Measurements from ENCODE around the gene BAG2.

GRCh38 chr6:57226221-57226620, 54.1 kb downstream of the BAG2 start:
- no peak for TF ChIP-seq CTCF (conservative IDR thresholded peaks at IDR 0.05; ENCODE audit: low read depth, low read length)
- TF ChIP-seq POLR2A (IDR thresholded peaks at IDR 0.05; ENCODE audit: low read depth, low read length), result no peak
- TF ChIP-seq BHLHE40 (IDR thresholded peaks at IDR 0.05; ENCODE audit: low read depth, low read length), result no peak
- TF ChIP-seq RFX5 (IDR thresholded peaks at IDR 0.05; ENCODE audit: low read depth, low read length), result no peak
- TF ChIP-seq SMC3 (IDR thresholded peaks at IDR 0.05; ENCODE audit: low read depth, low read length), result no peak
- TF ChIP-seq RAD21 (IDR thresholded peaks at IDR 0.05; ENCODE audit: low read length), result no peak
- no peak for TF ChIP-seq CEBPB (IDR thresholded peaks at IDR 0.05; ENCODE audit: low read depth, low read length)
- no peak for TF ChIP-seq MAFK (IDR thresholded peaks at IDR 0.05; ENCODE audit: low read depth, low read length)
- TF ChIP-seq, protein P1, sequence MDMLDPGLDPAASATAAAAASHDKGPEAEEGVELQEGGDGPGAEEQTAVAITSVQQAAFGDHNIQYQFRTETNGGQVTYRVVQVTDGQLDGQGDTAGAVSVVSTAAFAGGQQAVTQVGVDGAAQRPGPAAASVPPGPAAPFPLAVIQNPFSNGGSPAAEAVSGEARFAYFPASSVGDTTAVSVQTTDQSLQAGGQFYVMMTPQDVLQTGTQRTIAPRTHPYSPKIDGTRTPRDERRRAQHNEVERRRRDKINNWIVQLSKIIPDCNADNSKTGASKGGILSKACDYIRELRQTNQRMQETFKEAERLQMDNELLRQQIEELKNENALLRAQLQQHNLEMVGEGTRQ (IDR thresholded peaks at IDR 0.05; ENCODE audit: low read depth, low read length), result no peak
- TF ChIP-seq ELK1 (IDR thresholded peaks at IDR 0.05; ENCODE audit: borderline replicate concordance, low read depth, low read length), result no peak
- TF ChIP-seq FOS (IDR thresholded peaks at IDR 0.05; ENCODE audit: low read depth, low read length), result no peak
- TF ChIP-seq MAZ (IDR thresholded peaks at IDR 0.05; ENCODE audit: borderline replicate concordance, low read depth, low read length), result no peak
- TF ChIP-seq RCOR1 (IDR thresholded peaks at IDR 0.05; ENCODE audit: insufficient replicate concordance, low read length), result no peak
- no peak for TF ChIP-seq CHD1 (IDR thresholded peaks at IDR 0.05; ENCODE audit: low read depth, low read length)
